DOHH2 (cell line): ENCODE results near the gene TSPAN2.

ENCODE experiments used
- EZH2phosphoT487 ChIP-seq: fragments of 200-600 bp; sonication (generic); IDR thresholded peaks from 2 replicates; pipeline ENCODE4 v1.6.1; 2017; ENCODE audit warnings: borderline replicate concordance, mild to moderate bottlenecking, antibody characterized with exemption, low read length, moderate library complexity, mixed read lengths
- TF ChIP-seq, protein P1 (sequence below): fragments of 200-600 bp; sonication (generic); IDR thresholded peaks from one replicate; pipeline ENCODE4 v1.5.1; 2014; ENCODE audit warnings: antibody characterized with exemption, mild to moderate bottlenecking, low read depth, low read length; ENCODE audit not compliant: poor library complexity, severe bottlenecking

DNA sequence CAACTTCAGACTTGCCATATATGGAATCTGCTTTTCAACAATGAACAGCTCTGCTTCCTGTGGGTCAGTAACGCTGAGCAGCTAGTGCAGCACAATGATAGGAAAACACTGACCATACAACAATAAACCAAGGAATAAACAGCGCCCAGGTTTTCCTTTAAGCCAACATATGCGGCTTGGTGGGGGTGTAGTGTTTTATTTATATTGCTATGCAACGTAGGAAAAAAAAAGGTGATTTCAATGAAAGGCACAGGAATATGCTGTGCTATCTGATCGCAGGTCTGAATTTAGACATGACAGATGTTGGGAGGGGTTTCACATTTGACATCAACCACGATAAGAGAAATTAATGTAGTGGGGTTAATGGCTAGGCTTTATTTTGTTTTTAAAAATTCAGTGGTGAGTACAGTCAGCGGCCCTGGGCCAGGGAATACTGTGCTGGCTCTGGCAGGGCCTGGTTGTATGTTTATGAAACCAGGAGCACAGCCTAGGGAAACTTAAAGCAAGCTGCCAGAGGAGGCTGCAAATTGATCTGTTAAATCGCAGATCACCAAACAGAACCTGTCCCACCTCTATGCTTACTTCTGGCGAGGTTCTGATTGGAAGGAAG lies 4.3 kb downstream of the TSPAN2 start:
- TF ChIP-seq, protein P1, sequence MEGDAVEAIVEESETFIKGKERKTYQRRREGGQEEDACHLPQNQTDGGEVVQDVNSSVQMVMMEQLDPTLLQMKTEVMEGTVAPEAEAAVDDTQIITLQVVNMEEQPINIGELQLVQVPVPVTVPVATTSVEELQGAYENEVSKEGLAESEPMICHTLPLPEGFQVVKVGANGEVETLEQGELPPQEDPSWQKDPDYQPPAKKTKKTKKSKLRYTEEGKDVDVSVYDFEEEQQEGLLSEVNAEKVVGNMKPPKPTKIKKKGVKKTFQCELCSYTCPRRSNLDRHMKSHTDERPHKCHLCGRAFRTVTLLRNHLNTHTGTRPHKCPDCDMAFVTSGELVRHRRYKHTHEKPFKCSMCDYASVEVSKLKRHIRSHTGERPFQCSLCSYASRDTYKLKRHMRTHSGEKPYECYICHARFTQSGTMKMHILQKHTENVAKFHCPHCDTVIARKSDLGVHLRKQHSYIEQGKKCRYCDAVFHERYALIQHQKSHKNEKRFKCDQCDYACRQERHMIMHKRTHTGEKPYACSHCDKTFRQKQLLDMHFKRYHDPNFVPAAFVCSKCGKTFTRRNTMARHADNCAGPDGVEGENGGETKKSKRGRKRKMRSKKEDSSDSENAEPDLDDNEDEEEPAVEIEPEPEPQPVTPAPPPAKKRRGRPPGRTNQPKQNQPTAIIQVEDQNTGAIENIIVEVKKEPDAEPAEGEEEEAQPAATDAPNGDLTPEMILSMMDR: no peak
- TF ChIP-seq EZH2phosphoT487: no peak
